ENCODE data around the gene CHRNB4.
"Not testable (repeated sequence)": the region's sequence is repeated elsewhere in the genome, so short reads cannot be mapped to it uniquely, and the experiment has no call there.

CHRNB4 gene

DNA sequence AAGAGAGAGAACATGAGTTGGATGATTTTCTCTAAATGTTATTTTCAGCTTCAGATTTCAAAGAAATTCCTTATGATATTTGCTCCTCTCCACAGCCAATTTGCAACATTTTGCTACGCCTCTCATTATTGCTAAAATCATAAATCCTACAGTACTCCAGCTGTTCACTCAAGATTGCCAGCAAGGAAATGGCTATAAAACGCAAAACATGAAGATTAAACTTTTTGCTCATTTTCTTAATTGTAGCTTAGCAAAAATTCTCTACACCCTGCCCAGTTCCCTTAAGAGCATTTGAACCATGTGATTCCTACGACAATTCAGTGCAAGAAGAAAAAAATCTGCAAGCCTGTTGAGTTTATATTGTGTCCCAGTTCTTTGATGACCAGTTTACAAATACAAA, 27.0 kb downstream of the CHRNB4 start:
- DNase-seq = no peak

GRCh38 chr15:78609551-78609950, 31.5 kb downstream of the CHRNB4 start:
- not testable (repeated sequence) for DNase-seq

DNA sequence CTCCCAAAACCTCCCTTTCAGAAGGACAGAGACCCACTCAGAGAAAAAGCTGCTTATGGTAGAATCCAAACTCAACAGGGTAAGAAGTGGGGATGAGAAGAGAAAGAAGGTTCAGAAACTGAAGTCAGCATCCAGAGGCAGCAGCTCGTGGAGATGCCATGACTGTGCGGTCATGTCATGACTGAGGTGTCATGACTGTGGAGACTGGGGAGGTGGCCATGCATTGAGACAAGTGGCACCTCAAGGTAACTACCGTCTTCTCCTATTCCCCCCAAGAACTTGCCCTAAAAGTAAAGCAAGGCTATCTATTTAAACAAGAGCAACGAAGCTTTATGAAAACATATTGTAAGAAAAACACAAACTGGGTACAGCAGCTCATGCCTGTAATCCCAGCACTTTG, 35.3 kb downstream of the CHRNB4 start:
- no peak for DNase-seq

DNA sequence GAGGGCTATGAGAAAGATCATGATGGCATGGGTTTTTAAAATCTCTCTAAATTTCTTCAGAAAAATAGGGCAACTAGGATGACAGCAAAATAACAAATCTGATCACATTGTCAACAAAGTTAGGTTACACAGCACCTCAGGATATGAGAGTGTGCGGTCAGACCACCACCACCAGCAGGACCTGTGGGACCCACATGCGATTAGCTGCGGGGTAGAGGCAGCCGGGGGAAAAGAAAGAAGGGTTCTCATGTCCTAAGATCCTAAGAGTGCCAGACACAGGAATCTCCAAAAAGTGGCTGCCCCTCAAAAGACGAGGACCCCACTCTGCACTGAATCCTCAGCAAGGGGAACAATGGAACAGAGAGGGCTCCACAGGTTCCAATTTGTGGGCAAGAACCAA, 35.8 kb downstream of the CHRNB4 start:
- DNase-seq = no peak

GRCh38 chr15:78604420-78604819, 36.6 kb downstream of the CHRNB4 start:
- no peak for DNase-seq

GRCh38 chr15:78603467-78603866, 37.5 kb downstream of the CHRNB4 start:
- DNase-seq = no peak

GRCh38 chr15:78599189-78599588, 41.8 kb downstream of the CHRNB4 start:
- DNase-seq = no peak

DNA sequence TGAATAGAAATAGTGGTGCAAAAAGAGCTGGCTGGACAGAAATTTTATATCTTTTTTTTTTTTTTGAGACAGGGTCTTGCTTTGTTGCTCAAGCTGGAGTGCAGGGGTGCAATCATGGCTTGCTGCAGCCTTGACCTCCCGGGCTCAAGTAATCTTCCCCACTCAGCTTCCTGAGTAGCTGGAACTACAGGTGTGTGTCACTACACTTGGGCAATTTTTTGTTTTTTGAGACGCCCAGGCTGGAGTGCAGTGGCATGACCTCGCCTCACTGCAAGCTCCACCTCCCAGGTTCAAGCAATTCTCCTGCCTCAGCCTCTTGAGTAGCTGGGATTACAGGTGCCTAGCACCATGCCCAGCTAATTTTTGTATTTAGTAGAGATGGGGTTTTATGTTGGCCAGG, 42.7 kb downstream of the CHRNB4 start:
- DNase-seq = no peak

GRCh38 chr15:78597583-78597982, 43.4 kb downstream of the CHRNB4 start:
- no peak for DNase-seq

- DNase-seq = no peak
Measured at GRCh38 chr15:78574944-78575343, 66.1 kb downstream of the CHRNB4 start.
